ENCODE measurements around the gene KCNC1.

DNA sequence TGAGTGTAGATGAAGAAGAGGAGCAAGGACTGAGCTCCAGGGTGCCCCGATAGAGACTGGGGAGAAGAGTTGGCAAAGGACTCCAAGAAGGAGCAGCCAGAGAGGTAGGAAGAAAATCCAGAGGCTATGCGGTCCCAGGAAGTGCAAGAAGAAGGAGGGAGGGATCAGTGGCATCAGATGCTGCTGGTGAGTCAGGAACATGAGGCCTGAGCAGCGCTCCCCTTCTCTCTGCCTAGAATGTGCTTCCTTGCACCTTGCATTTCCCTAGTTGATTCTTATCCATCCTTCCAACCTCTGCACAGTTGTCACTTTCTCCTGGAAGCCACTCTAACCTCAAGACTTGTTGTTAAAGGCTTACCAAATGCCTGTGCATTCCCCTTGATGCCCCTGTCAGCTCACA, 21.3 kb downstream of the KCNC1 start:
- TF ChIP-seq, protein P1, sequence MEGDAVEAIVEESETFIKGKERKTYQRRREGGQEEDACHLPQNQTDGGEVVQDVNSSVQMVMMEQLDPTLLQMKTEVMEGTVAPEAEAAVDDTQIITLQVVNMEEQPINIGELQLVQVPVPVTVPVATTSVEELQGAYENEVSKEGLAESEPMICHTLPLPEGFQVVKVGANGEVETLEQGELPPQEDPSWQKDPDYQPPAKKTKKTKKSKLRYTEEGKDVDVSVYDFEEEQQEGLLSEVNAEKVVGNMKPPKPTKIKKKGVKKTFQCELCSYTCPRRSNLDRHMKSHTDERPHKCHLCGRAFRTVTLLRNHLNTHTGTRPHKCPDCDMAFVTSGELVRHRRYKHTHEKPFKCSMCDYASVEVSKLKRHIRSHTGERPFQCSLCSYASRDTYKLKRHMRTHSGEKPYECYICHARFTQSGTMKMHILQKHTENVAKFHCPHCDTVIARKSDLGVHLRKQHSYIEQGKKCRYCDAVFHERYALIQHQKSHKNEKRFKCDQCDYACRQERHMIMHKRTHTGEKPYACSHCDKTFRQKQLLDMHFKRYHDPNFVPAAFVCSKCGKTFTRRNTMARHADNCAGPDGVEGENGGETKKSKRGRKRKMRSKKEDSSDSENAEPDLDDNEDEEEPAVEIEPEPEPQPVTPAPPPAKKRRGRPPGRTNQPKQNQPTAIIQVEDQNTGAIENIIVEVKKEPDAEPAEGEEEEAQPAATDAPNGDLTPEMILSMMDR (IDR thresholded peaks at IDR 0.05), result no peak
- TF ChIP-seq ZFX (IDR thresholded peaks at IDR 0.05; ENCODE audit: borderline replicate concordance), result no peak
